Keratinocyte (primary cell): Measurements from ENCODE around the gene RETREG2. TPM values are rescaled to one million over a fixed set of nuclear protein-coding genes. Genes with fewer than 3 reads are reported as not detected.

ENCODE experiments used
- DNase-seq: peaks from one replicate; pipeline ENCODE4 v3.0.0-alpha.2; 2011; ENCODE audit warnings: low read depth, missing footprints, low spot score
- FAIRE-seq: peaks from 2 replicates; lab custom pipeline; 2011; peaks lifted over from hg19 to GRCh38; lab: Jason Lieb, UNC
- H2AFZ ChIP-seq: 2 replicates; pipeline ENCODE4 v1.6.0; 2012; ENCODE audit warnings: low read length, control low read depth, inconsistent platforms; ENCODE audit not compliant: control insufficient read depth
- H3K27ac ChIP-seq: 2 replicates; pipeline ENCODE4 v1.5.1; 2011; ENCODE audit warnings: low read length; ENCODE audit not compliant: control insufficient read depth, insufficient read depth
- H3K27me3 ChIP-seq: 3 replicates; pipeline ENCODE4 v1.6.0; 2011; ENCODE audit warnings: low read length; ENCODE audit not compliant: control insufficient read depth, insufficient read depth; ENCODE audit errors: extremely low read depth
- H3K36me3 ChIP-seq, 2 experiments: 2 replicates in 1 of 2; 3 replicates in 1 of 2; pipeline ENCODE4 v1.5.1; 2011; ENCODE audit warnings: low read length in 2 of 2, mild to moderate bottlenecking in 1 of 2; ENCODE audit not compliant: control insufficient read depth in 2 of 2, insufficient read depth in 2 of 2; ENCODE audit errors: extremely low read depth in 1 of 2
- H3K4me1 ChIP-seq: 3 replicates; pipeline ENCODE4 v1.5.1; 2011; ENCODE audit warnings: low read length; ENCODE audit not compliant: control insufficient read depth, insufficient read depth; ENCODE audit errors: extremely low read depth
- H3K4me2 ChIP-seq: 3 replicates; pipeline ENCODE4 v1.6.0; 2011; ENCODE audit warnings: low read depth, low read length; ENCODE audit not compliant: control insufficient read depth, insufficient read depth; ENCODE audit errors: extremely low read depth
- H3K4me3 ChIP-seq, 3 experiments: fragments of 200-600 bp in 1 of 3; sonication (generic) in 1 of 3; 2 replicates in 2 of 3; 3 replicates in 1 of 3; pipeline ENCODE4 v1.5.1; 2011 to 2016; ENCODE audit warnings: low read length in 3 of 3, mild to moderate bottlenecking in 3 of 3, control low read depth in 2 of 3, inconsistent platforms in 1 of 3, low read depth in 1 of 3, mixed read lengths in 1 of 3, mixed run types in 1 of 3, moderate library complexity in 1 of 3; ENCODE audit not compliant: control insufficient read depth in 2 of 3, insufficient read depth in 2 of 3; ENCODE audit errors: extremely low read depth in 1 of 3
- H3K79me2 ChIP-seq: 2 replicates; pipeline ENCODE4 v1.6.0; 2012; ENCODE audit warnings: low read length; ENCODE audit not compliant: control insufficient read depth, insufficient read depth
- H3K9ac ChIP-seq: 3 replicates; pipeline ENCODE4 v1.6.0; 2011; ENCODE audit warnings: low read length; ENCODE audit not compliant: control insufficient read depth, insufficient read depth; ENCODE audit errors: extremely low read depth
- H3K9me1 ChIP-seq: 3 replicates; pipeline ENCODE4 v1.6.0; 2011; ENCODE audit warnings: low read length; ENCODE audit not compliant: control insufficient read depth, insufficient read depth; ENCODE audit errors: extremely low read depth
- H3K9me3 ChIP-seq: 2 replicates; pipeline ENCODE4 v1.5.1; 2012; ENCODE audit warnings: low read depth, low read length; ENCODE audit not compliant: control insufficient read depth
- H4K20me1 ChIP-seq: 3 replicates; pipeline ENCODE4 v1.6.0; 2011; ENCODE audit warnings: low read length; ENCODE audit not compliant: control insufficient read depth, insufficient read depth; ENCODE audit errors: extremely low read depth
- EZH2 ChIP-seq: IDR thresholded peaks from one replicate; pipeline ENCODE4 v1.6.1; 2012; ENCODE audit warnings: inconsistent platforms, mild to moderate bottlenecking, low read length, moderate library complexity
- dilution Hi-C: fragments of 300-500 bp; cut with MboI; formaldehyde crosslinking; loops from one replicate; pipeline ENCODE4 v1.7.0; 2020; ENCODE audit warnings: low sequenced_read_pairs; ENCODE audit not compliant: extremely low pct_ligation_motif_present
- polyA plus RNA-seq, 5 experiments: library from polyadenylated mRNA; depleted of rRNA in 3 of 5; stranded (reverse) in 3 of 5; stranded (forward) in 1 of 5; unstranded in 1 of 5; fragments of >200 nt; gene quantifications; 1 replicate in 1 of 5; 2 replicates in 3 of 5; 3 replicates in 1 of 5; pipeline versions ENCODE4 v1.2.1 to v1.2.3, GENCODE V29; 2011 to 2012; ENCODE audit warnings: missing spikeins in 2 of 5, low read depth in 1 of 5, low replicate concordance in 1 of 5
- TF ChIP-seq, protein P1 (sequence below), 3 experiments: IDR thresholded peaks in 1 of 3; conservative IDR thresholded peaks in 1 of 3; optimal IDR thresholded peaks in 1 of 3; 2 replicates in 2 of 3; 3 replicates in 1 of 3; pipeline versions ENCODE3 to v1.5.1; 2011; ENCODE audit warnings: low read length in 3 of 3, mild to moderate bottlenecking in 3 of 3, moderate library complexity in 2 of 3, control low read depth in 1 of 3, inconsistent platforms in 1 of 3; ENCODE audit not compliant: insufficient read depth in 2 of 3; ENCODE audit errors: extremely low read depth in 1 of 3

RETREG2 gene
- polyA plus RNA-seq, 1 donor (not counting 4 experiments of a cell fraction or from before 2014, with no cell fraction given) = 45.8 TPM

DNA sequence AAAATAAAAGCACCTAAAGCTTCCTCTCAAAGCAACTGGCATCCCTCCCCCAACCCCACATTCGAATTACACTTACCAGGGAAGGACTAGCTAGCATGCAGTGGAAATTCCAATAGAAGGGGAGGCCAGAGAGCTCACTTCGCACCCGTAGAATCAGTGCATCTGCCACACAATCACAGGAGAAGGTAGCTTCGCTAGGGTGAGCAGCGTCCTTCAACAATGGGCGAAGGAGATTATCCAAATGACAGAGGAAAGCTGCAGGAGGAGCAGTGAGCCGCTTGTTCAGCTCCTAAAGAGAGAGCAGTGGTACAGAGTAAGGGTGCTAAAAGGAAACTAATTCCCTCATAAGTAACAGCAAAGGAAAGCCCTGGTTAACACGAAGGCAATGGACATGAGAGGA, 20.7 kb upstream of the RETREG2 start:
- Histone ChIP-seq H4K20me1 (no peaks in the 10 kb centered on the region), H3K36me3 (peaks cover 2 to 8% of the 10 kb centered on the region in 2 experiments), H3K27ac (no peak overlapping the region), H3K9me1 (no peaks in the 10 kb centered on the region), H3K4me1 (peaks cover 8% of the 10 kb centered on the region), H3K9me3 (no peaks in the 10 kb centered on the region), H3K4me3 (no peak overlapping the region), H3K9ac (no peak overlapping the region), H2AFZ (no peak overlapping the region), H3K27me3 (no peaks in the 10 kb centered on the region), H3K79me2 (no peaks in the 10 kb centered on the region), H3K4me2 (no peak overlapping the region)
- no peak for FAIRE-seq
- DNase-seq = no peak
- TF ChIP-seq, protein P1, sequence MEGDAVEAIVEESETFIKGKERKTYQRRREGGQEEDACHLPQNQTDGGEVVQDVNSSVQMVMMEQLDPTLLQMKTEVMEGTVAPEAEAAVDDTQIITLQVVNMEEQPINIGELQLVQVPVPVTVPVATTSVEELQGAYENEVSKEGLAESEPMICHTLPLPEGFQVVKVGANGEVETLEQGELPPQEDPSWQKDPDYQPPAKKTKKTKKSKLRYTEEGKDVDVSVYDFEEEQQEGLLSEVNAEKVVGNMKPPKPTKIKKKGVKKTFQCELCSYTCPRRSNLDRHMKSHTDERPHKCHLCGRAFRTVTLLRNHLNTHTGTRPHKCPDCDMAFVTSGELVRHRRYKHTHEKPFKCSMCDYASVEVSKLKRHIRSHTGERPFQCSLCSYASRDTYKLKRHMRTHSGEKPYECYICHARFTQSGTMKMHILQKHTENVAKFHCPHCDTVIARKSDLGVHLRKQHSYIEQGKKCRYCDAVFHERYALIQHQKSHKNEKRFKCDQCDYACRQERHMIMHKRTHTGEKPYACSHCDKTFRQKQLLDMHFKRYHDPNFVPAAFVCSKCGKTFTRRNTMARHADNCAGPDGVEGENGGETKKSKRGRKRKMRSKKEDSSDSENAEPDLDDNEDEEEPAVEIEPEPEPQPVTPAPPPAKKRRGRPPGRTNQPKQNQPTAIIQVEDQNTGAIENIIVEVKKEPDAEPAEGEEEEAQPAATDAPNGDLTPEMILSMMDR (optimal IDR thresholded peaks at IDR 0.05 in 1 of 3, IDR thresholded peaks at IDR 0.05 in 1 of 3, conservative IDR thresholded peaks at IDR 0.05 in 1 of 3; ENCODE audit: extremely low read depth in 1 of 3, insufficient read depth in 2 of 3, low read length in 3 of 3) = no peak
- no peak for TF ChIP-seq EZH2
- dilution Hi-C loops = no loop called here

- H3K4me3 ChIP-seq = no peak overlapping the region
- no peak overlapping the region for H3K9ac ChIP-seq
- H3K9me3 ChIP-seq = no peaks in the 10 kb centered on the region
- no peaks in the 10 kb centered on the region for H4K20me1 ChIP-seq
- TF ChIP-seq, protein P1 (optimal IDR thresholded peaks at IDR 0.05 in 1 of 3, IDR thresholded peaks at IDR 0.05 in 1 of 3, conservative IDR thresholded peaks at IDR 0.05 in 1 of 3; ENCODE audit: extremely low read depth in 1 of 3, insufficient read depth in 2 of 3, low read length in 3 of 3) = no peak
- no peak for TF ChIP-seq EZH2
- DNase-seq (no peak), FAIRE-seq (no peak)
- no peak overlapping the region for H3K4me2 ChIP-seq
- H3K27me3 ChIP-seq = no peaks in the 10 kb centered on the region
- no peaks in the 10 kb centered on the region for H3K9me1 ChIP-seq
- peaks cover 8% of the 10 kb centered on the region for H3K4me1 ChIP-seq
- H3K27ac ChIP-seq = no peak overlapping the region
- H3K36me3 ChIP-seq = peaks cover 2 to 8% of the 10 kb centered on the region in 2 experiments
- no peaks in the 10 kb centered on the region for H3K79me2 ChIP-seq
- dilution Hi-C loops = no loop called here
- H2AFZ ChIP-seq = no peak overlapping the region
Observed at GRCh38 chr2:219158025-219158424, 20.1 kb upstream of the RETREG2 start.
